ENCODE measurements around the gene UNC13B.
"Not testable (repeated sequence)": the region's sequence is repeated elsewhere in the genome, so short reads cannot be mapped to it uniquely, and the experiment has no call there.

UNC13B gene

GRCh38 chr9:35229066-35229778, 67.4 kb downstream of the UNC13B start:
- DNase-seq: peak; percentile 93

- no peak for DNase-seq
These were observed 68.0 kb downstream of the UNC13B start for GRCh38 chr9:35229779-35230143.

GRCh38 chr9:35232867-35233544, 71.2 kb downstream of the UNC13B start:
- DNase-seq: no peak

GRCh38 chr9:35236692-35237091, 74.9 kb downstream of the UNC13B start:
- DNase-seq: no peak

- DNase-seq: no peak
These were observed 75.5 kb downstream of the UNC13B start for GRCh38 chr9:35237311-35237710.

- not testable (repeated sequence) for DNase-seq
These were observed 84.1 kb downstream of the UNC13B start for GRCh38 chr9:35245945-35246344.

GRCh38 chr9:35253075-35253474, 91.3 kb downstream of the UNC13B start:
- no peak for DNase-seq

- DNase-seq: peak; percentile 37
These were observed 92.4 kb downstream of the UNC13B start for GRCh38 chr9:35254237-35254636.

GRCh38 chr9:35254984-35255857, 93.4 kb downstream of the UNC13B start:
- no peak for DNase-seq

- no peak for DNase-seq
These were observed 96.3 kb downstream of the UNC13B start for GRCh38 chr9:35257986-35258659.

GRCh38 chr9:35258660-35259474, 97.1 kb downstream of the UNC13B start:
- DNase-seq: peak; percentile 75

GRCh38 chr9:35260186-35260585, 98.4 kb downstream of the UNC13B start:
- DNase-seq: no peak

GRCh38 chr9:35262064-35262463, 100.3 kb downstream of the UNC13B start:
- DNase-seq: no peak

- DNase-seq: no peak
These were observed 105.9 kb downstream of the UNC13B start for GRCh38 chr9:35267710-35268109.

- no peak for DNase-seq
These were observed 108.1 kb downstream of the UNC13B start for GRCh38 chr9:35269919-35270318.

- DNase-seq: no peak
These were observed 109.8 kb downstream of the UNC13B start for GRCh38 chr9:35271637-35272036.

- no peak for DNase-seq
These were observed 111.2 kb downstream of the UNC13B start for GRCh38 chr9:35272989-35273388.

- no peak for DNase-seq
These were observed 111.8 kb downstream of the UNC13B start for GRCh38 chr9:35273591-35273990.

- DNase-seq: no peak
These were observed 113.2 kb downstream of the UNC13B start for GRCh38 chr9:35274993-35275392.

GRCh38 chr9:35277171-35277520, 115.3 kb downstream of the UNC13B start:
- DNase-seq: no peak

- DNase-seq: no peak
These were observed 116.0 kb downstream of the UNC13B start for GRCh38 chr9:35277628-35278359.

GRCh38 chr9:35279946-35280345, 118.1 kb downstream of the UNC13B start:
- no peak for DNase-seq
